SU-DHL-6 (cell line): ENCODE measurements around the gene LONRF2.
"Not testable (repeated sequence)": the region's sequence is repeated elsewhere in the genome, so short reads cannot be mapped to it uniquely, and the experiment has no call there.

Experiments used
- CTCF ChIP-seq: fragments of 200-600 bp; sonication (generic); IDR thresholded peaks from one replicate; pipeline ENCODE4 v1.5.1; 2017; ENCODE audit warnings: antibody characterized with exemption, mild to moderate bottlenecking, low read length, moderate library complexity; ENCODE audit not compliant: insufficient read depth, poor library complexity, severe bottlenecking
- EZH2phosphoT487 ChIP-seq: fragments of 200-600 bp; sonication (generic), shearing (Covaris generic); conservative IDR thresholded peaks from 2 replicates; pipeline ENCODE4 v1.6.1; 2018; ENCODE audit warnings: mild to moderate bottlenecking, antibody characterized with exemption, low read length, moderate library complexity, mixed read lengths

GRCh38 chr2:100345144-100345543, 22.8 kb upstream of the LONRF2 start:
- TF ChIP-seq CTCF, EZH2phosphoT487: not testable (repeated sequence)
